HL-60/S4 treated with phorbol 12-myristate 13-acetate at 8.2 ng/mL for 4 days and 3 days (cell line): ENCODE measurements around the gene WEE2.
"Not testable (repeated sequence)": the region's sequence is repeated elsewhere in the genome, so short reads cannot be mapped to it uniquely, and the experiment has no call there.

ENCODE experiments used
- in situ Hi-C: fragments of 300-500 bp; cut with MboI; formaldehyde crosslinking; loops from 2 replicates; pipeline ENCODE4 v1.15.0; 2022; ENCODE audit warnings: low sequenced_read_pairs

Gene WEE2

GRCh38 chr7:141689072-141689825 is 18.9 kb upstream of the WEE2 start:
- in situ Hi-C loops: not testable (repeated sequence)

DNA sequence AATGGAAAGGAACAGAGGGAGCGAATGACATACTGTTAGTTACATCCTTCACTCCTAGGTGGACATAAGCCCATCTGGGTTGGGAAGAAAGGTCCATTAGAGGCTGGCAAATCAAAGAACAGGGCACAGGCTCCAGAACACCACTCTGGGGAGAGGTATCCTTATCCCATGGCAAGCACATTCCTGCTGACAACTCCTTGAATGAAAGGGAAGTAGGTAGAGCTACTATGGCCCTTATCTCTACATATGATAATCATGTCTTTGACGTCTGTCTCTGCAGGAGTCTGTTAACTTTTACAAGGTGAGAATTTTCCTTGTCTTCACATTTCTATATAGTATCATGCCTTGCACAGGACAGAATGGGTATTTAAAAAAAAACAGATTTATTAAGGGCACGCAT is 16.6 kb upstream of the WEE2 start:
- in situ Hi-C loops: no loop called here

- in situ Hi-C loops: no loop called here
These were observed 16.2 kb upstream of the WEE2 start for GRCh38 chr7:141691961-141692360.

- in situ Hi-C loops: no loop called here
These were observed 15.1 kb upstream of the WEE2 start for GRCh38 chr7:141693082-141693481.

GRCh38 chr7:141695803-141696289 is 12.3 kb upstream of the WEE2 start:
- in situ Hi-C loops: no loop called here

DNA sequence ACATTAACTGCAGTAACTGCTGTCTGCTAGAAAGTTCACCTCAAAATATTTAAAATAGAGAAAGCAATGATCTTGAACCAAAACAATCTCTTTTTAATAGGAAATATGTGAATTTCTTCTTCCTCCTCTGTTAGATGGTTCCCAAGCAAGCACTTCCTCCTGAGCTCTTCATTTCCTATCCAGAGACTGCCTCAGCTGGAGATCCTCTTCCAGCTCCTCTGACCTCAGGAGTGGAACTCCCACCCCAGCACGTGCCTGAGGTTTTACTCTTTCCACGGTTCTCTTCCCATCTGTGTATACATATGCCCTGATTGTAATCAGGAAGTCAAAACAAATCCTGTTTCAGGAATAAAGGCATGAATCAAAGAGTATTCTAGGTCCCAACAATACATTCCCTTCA is 11.8 kb upstream of the WEE2 start:
- in situ Hi-C loops: no loop called here

GRCh38 chr7:141697211-141697871 is 10.8 kb upstream of the WEE2 start:
- in situ Hi-C loops: no loop called here

DNA sequence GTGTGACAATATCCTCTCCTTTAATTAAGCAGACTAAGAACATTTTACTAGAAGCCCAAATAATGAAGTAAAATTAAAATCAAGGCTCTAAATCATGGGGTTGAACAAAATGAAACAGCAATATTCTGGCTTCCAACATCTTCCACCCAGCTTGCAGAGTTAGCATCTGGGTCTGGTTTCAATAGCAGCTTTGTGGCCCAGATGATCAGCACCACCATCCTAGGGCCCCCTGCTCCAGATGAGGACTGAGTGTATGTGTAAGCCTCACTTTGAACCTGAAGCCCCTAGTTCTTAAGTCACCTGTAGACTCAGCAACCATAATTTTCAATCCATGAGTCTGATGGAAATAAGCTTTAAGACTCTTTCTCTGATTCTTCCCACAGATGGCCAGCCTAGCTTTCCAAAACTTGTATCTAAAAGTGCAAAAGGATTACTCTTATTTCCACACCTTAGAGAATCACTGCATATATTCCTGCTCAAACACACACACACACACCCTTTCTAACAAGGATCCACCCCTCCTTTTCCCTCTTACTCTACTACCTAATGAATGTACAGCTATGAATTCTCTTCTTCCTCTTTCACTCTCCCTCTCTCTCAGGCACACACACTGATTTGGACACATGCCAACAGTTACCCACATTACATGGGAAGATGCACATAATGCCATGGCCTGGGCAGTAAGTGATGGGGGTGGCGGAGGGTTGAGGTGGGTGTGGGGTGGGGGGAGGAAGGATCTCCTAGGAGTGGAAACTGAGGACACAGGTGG is 9.7 kb upstream of the WEE2 start:
- in situ Hi-C loops: no loop called here

DNA sequence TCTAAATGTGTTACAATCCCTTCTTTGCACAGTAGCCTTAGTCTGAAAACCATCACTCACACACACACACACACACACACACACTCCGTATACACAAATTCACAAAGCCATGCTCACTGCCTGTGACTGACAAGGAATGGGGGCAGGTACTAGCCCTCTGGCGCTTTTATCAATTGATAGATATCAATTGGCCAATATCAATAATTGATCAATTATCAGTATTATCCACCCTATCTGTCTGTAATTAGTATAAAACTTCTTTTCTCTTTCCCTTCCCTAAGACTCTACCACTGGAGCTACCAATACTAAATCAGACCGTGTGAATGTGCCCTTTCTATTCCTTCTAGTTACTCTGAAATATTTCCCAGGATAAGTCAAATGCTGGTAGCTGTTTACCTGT is 8.3 kb upstream of the WEE2 start:
- in situ Hi-C loops: no loop called here

DNA sequence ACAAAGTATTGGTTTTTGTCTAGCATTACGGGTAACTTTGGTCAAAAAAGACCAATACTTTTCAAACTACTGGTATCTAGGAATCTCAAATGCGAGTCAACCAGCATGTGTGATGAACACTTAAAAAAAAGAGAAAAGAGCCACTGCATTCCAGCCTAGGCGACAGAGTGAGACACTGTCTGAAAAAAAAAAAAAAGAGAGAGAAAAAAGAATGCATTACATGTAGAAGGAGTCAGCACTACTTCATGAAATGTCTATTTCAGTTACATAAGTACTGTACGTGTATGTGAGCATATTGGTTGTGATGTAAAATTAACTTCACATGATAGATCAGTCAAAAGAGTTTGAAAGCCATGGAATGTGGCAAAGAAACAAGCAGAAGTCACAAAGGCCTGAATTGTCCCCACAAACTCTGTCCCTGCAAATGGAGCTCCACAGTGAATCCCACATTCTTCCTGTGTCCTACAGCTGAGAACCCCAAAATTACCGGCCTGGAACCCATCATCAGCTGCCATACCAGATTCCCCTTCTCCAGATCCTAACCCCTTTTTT is 7.8 kb upstream of the WEE2 start:
- in situ Hi-C loops: no loop called here

- in situ Hi-C loops: no loop called here
These were observed 7.2 kb upstream of the WEE2 start for GRCh38 chr7:141700848-141701371.

DNA sequence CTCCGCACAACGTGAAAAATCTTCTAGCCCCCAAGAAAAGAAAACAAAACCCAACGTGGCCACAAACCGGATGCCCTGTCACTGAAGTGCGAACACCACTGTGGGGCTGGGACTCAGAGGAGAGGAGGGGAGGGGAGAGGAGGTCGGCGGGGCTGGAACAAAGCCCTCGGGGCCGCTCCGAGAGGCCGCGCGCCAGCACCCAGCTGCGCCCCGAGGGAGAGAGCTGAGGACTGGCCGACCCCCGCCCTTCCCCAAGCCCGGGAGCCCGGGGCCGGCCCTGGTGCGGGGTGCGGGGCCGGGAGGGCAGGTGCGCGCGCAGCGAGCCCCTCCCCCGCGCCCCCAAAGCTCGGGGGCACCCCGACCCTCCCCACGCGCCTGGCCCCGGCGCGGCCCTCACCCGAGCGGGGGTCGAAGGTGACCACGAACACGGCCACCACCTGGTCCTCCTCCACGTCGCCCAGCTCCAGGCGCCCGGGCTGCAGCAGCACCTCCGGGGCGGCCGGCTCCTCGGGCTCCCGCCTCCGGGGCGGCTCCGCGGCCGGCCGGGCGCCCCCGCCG is 6.6 kb upstream of the WEE2 start:
- in situ Hi-C loops: no loop called here

DNA sequence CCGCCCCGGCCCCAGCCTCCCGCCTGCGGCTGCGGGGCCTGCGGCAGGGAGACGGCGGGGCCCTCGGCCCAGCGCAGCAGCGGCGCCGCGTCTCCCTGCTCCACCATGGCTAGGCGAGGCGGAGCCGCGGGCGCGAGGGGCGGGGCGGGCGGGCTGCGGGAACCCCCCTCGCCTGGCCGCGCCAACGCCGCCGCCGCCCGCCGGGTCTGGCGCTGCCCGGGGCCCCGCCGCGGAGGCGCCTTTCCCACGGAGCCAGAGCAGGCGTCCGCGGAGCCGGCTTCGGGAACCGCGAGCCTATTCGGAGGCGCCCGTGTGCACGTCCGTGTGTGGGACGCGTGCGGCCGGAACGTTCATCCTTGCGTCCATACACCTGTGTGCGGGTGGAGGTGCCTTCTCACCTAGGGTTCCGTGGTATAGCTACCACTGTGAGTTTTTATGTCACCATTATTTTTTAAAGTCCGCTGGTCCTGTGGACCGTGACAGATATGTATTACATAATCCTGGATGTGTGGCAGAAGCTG is 6.0 kb upstream of the WEE2 start, which contains the start of gene DENND11:
DENND11 (minus strand) TSS at position 120 of the 521 bp plus-strand sequence; CDS start at position 107, 13 bp downstream.
- in situ Hi-C loops: no loop called here

- in situ Hi-C loops: no loop called here
These were observed 5.3 kb upstream of the WEE2 start for GRCh38 chr7:141702892-141703291.

DNA sequence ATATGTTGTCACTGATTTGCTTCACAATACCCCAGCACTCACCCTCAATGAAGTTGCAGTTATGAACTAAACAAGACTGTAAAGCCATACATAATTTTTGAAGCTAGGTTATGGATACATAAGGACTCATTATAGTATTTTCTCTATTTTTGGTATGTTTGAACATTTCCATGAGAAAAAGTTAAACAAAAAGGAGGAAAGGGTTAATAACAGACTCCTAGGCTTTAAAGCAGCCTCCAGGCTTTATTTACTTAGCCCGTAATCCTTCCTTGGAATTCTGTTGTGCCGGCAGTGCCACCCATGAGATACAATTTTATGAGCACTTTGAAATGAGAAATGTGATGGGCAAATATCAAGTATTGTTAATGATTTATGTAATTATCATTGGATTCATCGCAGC is 4.0 kb upstream of the WEE2 start:
- in situ Hi-C loops: no loop called here

- in situ Hi-C loops: no loop called here
These were observed 3.4 kb upstream of the WEE2 start for GRCh38 chr7:141704741-141705140.

- in situ Hi-C loops: no loop called here
These were observed 1.7 kb upstream of the WEE2 start for GRCh38 chr7:141706239-141707064.

DNA sequence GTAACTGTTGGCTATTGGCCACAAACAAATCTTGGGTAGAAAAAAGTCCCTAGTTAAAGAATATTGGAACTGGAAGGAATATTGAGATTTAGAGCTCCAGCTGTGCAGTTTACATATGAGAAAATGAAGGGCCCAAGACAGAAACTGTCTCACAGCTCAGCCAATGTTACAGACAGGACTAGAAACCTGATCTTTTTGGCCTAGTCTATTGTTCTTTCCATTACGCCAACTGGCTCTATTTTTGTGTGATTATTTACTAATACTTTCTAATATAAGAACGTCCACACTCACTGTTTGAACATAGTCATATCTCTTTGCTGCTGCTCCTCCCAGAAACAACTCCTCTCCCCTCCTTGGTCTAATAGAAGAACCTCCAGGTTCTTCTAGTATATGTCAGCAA is 1.2 kb downstream of the WEE2 start:
- in situ Hi-C loops: no loop called here

GRCh38 chr7:141709749-141710148 is 1.6 kb downstream of the WEE2 start:
- in situ Hi-C loops: no loop called here

DNA sequence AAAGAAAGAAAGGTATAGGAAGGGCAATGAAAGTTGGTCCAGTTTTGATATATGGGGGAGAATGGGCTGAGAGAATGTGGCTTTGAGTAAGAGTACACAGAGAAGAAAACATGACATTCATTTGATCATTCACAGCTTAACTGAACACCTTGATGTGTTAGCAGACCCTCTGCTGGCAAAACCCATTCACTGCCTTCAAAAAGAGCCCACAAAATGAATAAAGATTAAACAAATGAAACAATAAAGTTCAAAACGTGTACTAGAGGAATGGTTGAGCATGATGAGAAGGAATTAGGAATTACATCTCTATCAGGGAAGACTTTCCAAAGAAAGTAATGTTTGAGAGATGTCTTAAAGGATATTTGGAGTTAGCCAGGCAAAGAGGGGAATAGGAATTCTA is 2.1 kb downstream of the WEE2 start:
- in situ Hi-C loops: no loop called here
